Measurements from ENCODE around the gene SECISBP2.
"Not testable (repeated sequence)": the region's sequence is repeated elsewhere in the genome, so short reads cannot be mapped to it uniquely, and the experiment has no call there.

The SECISBP2 gene

DNA sequence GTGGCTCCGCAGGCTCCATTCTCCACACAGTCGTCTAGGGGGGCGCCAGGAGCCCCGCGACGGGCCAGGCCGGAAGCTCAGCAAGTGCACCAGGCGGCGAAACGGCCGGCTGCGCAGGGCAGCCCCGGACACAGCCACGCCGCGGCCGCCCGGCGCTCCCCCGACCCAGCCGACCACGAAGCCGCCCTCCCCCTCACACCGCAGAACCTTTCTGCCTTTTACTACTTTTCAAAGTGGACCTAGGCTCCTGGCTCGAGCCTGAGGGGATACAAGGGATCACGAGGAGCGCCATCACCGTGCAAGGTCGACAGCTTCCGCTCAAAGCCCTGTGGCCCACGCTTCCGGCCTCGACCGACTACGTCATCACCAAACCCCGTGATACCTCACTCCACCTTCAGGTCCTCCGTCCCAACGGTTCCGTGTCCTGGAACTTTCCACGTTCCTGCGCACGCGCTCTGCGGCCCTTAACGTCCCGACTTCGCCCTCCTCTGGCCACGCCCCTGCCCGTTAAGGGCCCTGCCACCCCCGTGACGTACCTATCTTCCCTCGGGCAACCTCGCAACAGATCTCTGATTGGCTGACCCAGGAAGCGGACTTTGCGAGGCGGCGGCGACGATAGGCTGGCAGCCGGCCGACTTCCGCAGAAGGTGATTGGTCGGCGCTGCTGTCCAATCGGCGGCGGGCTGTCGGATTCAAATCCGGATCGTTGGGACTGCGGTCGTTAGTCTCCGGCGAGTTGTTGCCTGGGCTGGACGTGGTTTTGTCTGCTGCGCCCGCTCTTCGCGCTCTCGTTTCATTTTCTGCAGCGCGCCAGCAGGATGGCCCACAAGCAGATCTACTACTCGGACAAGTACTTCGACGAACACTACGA is 7.6 kb upstream of the SECISBP2 start, which contains the start of gene CKS2:
Gene CKS2, plus strand, starts transcription at position 721 of the 871 bp plus-strand sequence. Its CDS starts 98 bp downstream, at position 819.
- peak; percentile 99 for DNase-seq (ENCODE audit: low read depth in 2 of 2)

GRCh38 chr9:89311346-89312221 is 6.7 kb upstream of the SECISBP2 start:
- DNase-seq (ENCODE audit: low read depth in 2 of 2) = no peak

DNA sequence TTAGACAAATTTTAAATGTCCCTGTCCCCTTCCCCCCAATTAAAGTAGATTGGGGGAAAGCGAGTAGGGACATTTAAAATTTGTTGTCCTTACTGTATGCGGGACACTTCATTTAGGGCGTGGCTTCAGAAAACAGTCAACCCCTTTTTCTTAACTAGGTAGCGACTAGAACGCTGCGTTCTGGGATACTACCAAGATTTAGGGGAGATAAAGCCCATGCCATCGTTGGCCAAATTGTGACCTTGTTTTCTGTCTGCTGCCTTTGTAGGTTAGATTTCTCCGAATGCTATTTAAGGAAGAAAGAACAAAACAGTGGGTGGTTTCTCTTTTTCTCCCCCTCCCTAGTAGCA is 6.1 kb upstream of the SECISBP2 start:
- DNase-seq (ENCODE audit: low read depth in 2 of 2) = no peak

DNA sequence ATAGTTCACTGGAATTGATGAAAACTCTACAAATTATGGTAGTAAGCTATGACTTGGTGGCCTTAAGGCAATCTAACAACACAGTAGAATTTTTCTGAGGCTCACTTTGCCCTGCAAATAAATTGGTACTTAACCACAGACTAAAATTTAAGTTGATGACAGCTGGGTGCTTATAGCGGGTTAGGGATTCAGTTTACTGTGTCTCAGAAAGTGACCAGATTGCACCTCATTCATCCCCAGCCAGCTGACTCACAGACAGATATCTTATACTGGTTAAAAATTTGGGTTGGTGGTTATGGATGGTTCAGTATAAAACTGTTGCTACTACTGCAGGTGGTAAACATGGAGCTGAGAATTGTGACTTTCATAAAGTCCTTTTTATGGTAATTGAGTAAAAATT is 4.5 kb upstream of the SECISBP2 start:
- DNase-seq (ENCODE audit: low read depth in 2 of 2) = no peak

DNA sequence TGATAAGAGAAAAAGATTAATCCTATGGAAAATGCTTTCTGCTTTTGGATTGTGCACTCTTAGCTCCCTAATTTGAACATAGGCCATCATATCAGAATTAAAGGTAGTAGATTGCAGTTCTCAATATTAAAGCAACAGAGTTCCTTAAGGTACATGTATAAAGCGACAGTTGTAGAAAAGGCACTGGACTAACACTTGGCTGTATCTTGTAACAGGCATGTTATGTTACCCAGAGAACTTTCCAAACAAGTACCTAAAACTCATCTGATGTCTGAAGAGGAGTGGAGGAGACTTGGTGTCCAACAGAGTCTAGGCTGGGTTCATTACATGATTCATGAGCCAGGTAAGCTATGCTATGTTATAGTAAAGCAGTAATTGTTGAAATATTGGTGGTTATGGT is 3.3 kb upstream of the SECISBP2 start:
- no peak for DNase-seq (ENCODE audit: low read depth in 2 of 2)

GRCh38 chr9:89315482-89315881 is 2.8 kb upstream of the SECISBP2 start:
- no peak for DNase-seq (ENCODE audit: low read depth in 2 of 2)

GRCh38 chr9:89317282-89317681 is 1.0 kb upstream of the SECISBP2 start:
- no peak for DNase-seq (ENCODE audit: low read depth in 2 of 2)

DNA sequence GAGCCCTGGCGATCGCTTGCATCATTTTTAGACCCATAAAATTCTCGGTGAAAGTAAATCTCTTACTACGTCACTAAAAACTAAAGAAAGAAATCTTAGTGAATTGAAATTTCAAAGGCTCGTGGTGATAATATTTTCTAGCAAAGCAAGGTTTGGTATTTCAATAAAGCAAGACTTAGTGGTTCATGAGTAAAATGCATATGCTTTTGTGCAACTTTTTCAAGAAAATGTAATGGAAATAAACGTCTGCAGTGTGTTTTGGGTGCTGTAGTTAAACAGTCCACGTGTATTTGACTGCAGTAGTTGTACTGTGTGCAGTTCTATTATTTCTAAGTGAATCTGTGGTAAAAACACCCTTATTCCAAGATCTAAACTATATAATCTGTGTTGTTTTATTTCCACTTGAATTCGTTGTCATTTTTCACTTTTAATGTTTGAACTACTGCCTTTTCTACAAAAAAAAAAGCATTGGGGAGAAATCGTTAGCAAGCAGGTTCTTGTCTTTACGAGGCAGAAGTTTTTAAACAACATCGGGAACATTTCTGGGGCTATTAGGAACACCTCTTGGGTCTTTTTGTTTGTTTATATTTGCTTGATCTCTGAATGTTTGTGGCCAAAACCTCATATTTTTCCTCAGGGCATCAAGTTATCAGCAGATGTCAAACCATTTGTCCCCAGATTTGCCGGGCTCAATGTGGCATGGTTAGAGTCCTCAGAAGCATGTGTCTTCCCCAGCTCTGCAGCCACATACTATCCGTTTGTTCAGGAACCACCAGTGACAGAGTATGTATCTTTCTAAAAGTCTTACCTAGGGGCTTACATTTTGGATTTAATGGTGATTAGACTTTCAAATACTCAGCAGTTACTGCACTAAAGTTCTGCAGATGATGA is 960 bp downstream of the SECISBP2 start:
- no peak for DNase-seq (ENCODE audit: low read depth in 2 of 2)

- no peak for DNase-seq (ENCODE audit: low read depth in 2 of 2)
Observed at GRCh38 chr9:89323390-89323789, 5.1 kb downstream of the SECISBP2 start.

DNA sequence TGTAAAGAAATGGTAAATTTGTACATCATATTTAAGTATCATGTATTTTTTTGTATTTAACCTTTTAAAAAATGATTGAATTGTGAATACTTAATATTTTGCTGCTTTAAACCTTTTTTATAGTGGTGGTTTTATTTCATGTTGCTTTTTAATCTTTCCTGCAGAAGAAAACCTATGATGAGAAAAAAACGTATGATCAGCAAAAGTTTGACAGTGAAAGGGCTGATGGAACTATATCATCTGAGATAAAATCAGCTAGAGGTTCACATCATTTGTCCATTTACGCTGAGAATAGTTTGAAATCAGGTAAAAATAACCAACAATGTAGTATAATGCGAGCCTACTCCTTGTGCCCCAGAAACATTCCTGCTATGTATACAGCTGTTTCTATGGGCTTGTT is 7.4 kb downstream of the SECISBP2 start:
- no peak for DNase-seq (ENCODE audit: low read depth in 2 of 2)

DNA sequence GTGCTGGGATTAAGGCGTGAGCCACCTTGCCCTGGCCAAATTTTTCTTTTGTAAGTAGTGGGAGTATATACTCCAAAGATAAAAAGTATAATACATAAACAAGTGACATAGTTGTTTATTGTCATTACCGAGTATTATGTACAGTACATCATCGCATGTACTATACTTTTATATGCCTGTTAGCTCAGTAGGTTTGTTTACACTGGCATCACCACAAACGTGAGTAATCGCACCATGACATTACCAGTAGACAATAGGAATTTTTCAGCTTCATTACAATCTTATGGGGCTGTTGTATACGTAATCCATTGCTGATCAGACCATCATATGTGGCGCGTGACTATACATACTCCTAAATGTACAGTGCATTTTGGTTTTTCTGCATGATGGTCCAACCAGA is 9.8 kb downstream of the SECISBP2 start:
- DNase-seq (ENCODE audit: low read depth in 2 of 2) = no peak

DNA sequence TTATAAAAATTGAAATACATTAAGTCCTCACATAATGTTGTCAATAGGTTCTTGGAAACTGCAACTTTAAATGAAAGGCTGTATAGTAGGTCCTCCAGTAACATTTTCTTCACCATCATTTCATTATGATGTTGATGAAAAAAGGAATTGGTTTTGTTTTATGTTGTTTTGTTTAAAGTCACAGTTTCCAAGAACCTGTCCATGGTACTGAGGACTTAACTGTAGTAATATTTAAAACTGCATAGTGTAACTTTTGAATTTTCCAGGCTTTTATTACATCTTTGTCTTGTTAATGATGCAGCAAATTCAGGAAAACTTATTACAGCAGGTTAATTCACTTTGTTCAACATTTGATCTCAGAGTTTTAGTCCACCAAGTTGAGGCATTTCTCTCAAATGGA is 11.6 kb downstream of the SECISBP2 start:
- no peak for DNase-seq (ENCODE audit: low read depth in 2 of 2)

DNA sequence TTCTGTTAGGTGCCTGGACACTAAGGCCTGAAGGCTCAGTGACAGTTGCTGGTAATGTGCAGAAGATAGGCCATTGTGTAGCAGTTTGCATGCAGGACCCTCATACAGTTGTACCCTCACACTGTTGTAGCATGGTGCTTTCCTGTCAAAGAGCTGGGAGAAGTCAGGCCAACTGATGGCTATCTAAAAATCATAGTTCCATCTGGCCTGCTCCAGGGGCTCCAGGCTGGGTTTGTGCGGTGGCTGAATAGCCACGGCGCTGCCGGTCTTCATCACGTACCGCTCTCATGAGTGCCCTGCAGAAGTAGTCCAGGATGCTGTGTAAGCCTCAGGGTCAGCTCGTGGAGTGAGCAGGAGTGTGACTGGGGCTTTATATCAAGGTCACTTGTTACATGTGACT is 12.2 kb downstream of the SECISBP2 start:
- no peak for DNase-seq (ENCODE audit: low read depth in 2 of 2)

GRCh38 chr9:89339807-89340206 is 21.5 kb downstream of the SECISBP2 start:
- no peak for DNase-seq (ENCODE audit: low read depth in 2 of 2)

DNA sequence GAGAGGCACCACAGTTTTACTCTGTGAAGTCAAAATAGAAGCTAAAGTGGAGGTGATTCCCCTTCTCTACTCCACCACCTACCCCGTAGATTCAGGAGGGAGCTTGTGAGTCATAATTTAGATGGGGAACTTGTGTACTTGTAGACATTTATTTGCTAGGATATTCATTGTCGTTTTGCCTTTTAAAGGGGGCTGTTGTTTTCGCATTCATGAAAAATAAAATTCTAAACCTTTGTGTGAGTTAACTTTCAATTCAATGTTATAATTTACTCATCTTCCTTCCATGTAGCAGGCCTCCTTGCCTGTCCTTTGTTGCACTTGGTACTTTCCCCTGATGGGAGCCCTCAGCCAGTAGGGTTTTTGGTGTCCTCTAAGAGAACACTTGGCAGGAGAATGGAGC is 22.0 kb downstream of the SECISBP2 start:
- DNase-seq (ENCODE audit: low read depth in 2 of 2) = no peak

DNA sequence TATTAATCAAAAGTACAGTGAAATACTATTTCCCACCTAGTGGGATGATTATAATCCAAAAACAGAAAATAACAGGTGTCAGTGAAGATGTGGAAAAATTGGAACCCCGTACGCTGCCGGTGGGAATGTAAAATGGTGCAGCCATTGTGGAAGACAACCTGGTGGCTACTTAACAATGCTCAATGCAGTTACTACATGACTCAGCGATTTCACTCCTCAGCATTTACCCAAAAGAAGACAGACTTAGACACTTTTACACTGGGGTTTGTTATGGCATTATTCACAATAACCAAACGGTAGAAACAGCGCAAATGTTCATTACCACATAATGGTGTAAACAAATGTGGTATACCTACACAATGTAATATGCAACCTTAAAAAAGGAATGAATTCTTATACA is 23.9 kb downstream of the SECISBP2 start:
- DNase-seq (ENCODE audit: low read depth in 2 of 2) = no peak

GRCh38 chr9:89342948-89343347 is 24.6 kb downstream of the SECISBP2 start:
- DNase-seq (ENCODE audit: low read depth in 2 of 2) = no peak

DNA sequence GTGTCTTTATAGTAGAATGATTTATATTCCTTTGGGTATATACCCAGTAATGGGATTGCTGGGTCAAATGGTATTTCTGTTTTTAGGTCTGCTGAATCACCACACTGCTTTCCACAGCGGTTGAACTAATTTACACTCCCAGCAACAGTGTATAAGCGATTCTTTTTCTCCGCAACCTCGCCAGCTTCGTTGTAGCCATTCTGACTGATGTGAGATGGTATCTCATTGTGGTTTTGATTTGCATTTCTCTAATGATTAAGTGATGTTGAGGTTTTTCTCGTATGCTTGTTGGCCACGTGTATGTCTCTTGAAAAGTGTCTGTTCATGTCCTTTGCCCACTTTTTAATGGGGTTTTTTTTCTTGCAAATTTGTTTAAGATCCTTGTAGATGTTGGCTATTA is 25.5 kb downstream of the SECISBP2 start:
- DNase-seq (ENCODE audit: low read depth in 2 of 2) = not testable (repeated sequence)

DNA sequence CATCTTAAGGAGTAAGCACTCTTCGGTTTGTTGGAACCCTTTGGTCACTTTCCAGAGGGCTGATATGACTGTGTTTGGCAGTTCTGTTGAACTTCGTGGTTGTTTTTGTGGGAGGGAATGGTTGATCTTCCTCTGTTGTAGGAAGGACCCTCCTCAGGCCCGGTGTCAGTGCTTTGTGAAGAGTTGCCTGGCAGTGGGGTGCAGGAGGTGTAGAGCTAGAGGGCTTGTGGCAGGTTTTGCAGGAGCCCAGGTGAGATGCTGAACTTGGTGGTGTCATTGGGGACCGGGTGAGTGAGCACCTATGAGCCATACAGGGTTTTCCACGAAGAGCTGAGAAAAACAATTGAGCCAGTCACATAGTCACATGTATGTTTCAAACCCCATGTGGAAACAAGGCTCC is 27.2 kb downstream of the SECISBP2 start:
- no peak for DNase-seq (ENCODE audit: low read depth in 2 of 2)

- DNase-seq (ENCODE audit: low read depth in 2 of 2) = no peak
Observed at GRCh38 chr9:89346696-89347095, 28.4 kb downstream of the SECISBP2 start.

- DNase-seq (ENCODE audit: low read depth in 2 of 2) = no peak
Observed at GRCh38 chr9:89347651-89348050, 29.4 kb downstream of the SECISBP2 start.

- DNase-seq (ENCODE audit: low read depth in 2 of 2) = no peak
Observed at GRCh38 chr9:89349607-89350006, 31.3 kb downstream of the SECISBP2 start.

All from stimulated activated CD8-positive, alpha-beta memory T cell treated with anti-CD3 and anti-CD28 coated beads, Interleukin-7, amount 100 ng/mL, for 1 hour (primary cell).